IMR-90 (cell line): ENCODE data around the gene KRT35. TPM values are rescaled to one million over a fixed set of nuclear protein-coding genes. Genes with fewer than 3 reads are reported as not detected.

ENCODE experiments used
- ATAC-seq: fragments of 200-7000 bp; cut with Tn5 transposase; 2 replicates; pipeline ENCODE4 v1.9.1; 2020; ENCODE audit warnings: low read depth, mild to moderate bottlenecking, moderate library complexity
- BruUV-seq: library from RNA; stranded (reverse); fragments of 400-500 nt; replicated peaks from 2 replicates; lab custom pipeline; 2021; lab: Mats Ljungman, UMichigan
- CTCF ChIA-PET: fragments of 300-600 bp; formaldehyde crosslinking; extraction: SDS; loops from one replicate; lab custom pipeline; 2021; ENCODE audit warnings: antibody characterized with exemption; lab: Yijun Ruan, JAX
- POLR2A ChIA-PET: fragments of 300-600 bp; sonication (Branson Sonifier 250); formaldehyde crosslinking; loops from one replicate; lab custom pipeline; 2022; ENCODE audit warnings: antibody characterized with exemption; ENCODE audit not compliant: unreplicated experiment; lab: Charles Lee
- DNase-seq: peaks from one replicate; pipeline ENCODE4 v3.0.0; 2013
- H2AFZ ChIP-seq: replicated peaks from 2 replicates; pipeline ENCODE3; 2013; ENCODE audit warnings: low read length, mild to moderate bottlenecking; ENCODE audit not compliant: poor library complexity
- H2AK5ac ChIP-seq: 2 replicates; pipeline ENCODE4 v1.6.1; 2013; ENCODE audit warnings: low read depth, low read length, inconsistent platforms
- H2AK9ac ChIP-seq: replicated peaks from 2 replicates; pipeline ENCODE3; 2013; ENCODE audit warnings: mild to moderate bottlenecking, low read depth, low read length, moderate library complexity; ENCODE audit not compliant: poor library complexity
- H2BK120ac ChIP-seq: 2 replicates; pipeline ENCODE4 v1.6.1; 2013; ENCODE audit warnings: low read depth, low read length, inconsistent platforms
- H2BK15ac ChIP-seq: 3 replicates; pipeline ENCODE4 v1.6.1; 2013; ENCODE audit warnings: low read depth, low read length, inconsistent platforms
- H2BK20ac ChIP-seq: 2 replicates; pipeline ENCODE4 v1.6.1; 2013; ENCODE audit warnings: low read depth, mild to moderate bottlenecking, inconsistent platforms, low read length, moderate library complexity
- H2BK5ac ChIP-seq: 2 replicates; pipeline ENCODE4 v1.6.1; 2013; ENCODE audit warnings: mild to moderate bottlenecking, low read depth, low read length, inconsistent platforms; ENCODE audit not compliant: poor library complexity, severe bottlenecking
- H3K14ac ChIP-seq: replicated peaks from 2 replicates; pipeline ENCODE4 v1.6.1; 2013; ENCODE audit warnings: low read depth, low read length, inconsistent platforms
- H3K18ac ChIP-seq: 2 replicates; pipeline ENCODE4 v1.6.1; 2013; ENCODE audit warnings: low read depth, low read length, control low read depth
- H3K23ac ChIP-seq: 2 replicates; pipeline ENCODE4 v1.6.1; 2013; ENCODE audit warnings: low read depth, low read length, inconsistent platforms
- H3K27ac ChIP-seq: 2 replicates; pipeline ENCODE4 v1.5.1; 2013; ENCODE audit warnings: mild to moderate bottlenecking, control low read depth, low read length; ENCODE audit not compliant: insufficient read depth
- H3K27me3 ChIP-seq: 2 replicates; pipeline ENCODE4 v1.6.1; 2013; ENCODE audit warnings: low read length; ENCODE audit not compliant: control insufficient read depth, insufficient read depth
- H3K36me3 ChIP-seq: 2 replicates; pipeline ENCODE4 v1.6.1; 2013; ENCODE audit warnings: low read length, mixed read lengths; ENCODE audit not compliant: control insufficient read depth, insufficient read depth
- H3K4ac ChIP-seq: 2 replicates; pipeline ENCODE4 v1.6.1; 2013; ENCODE audit warnings: low read depth, low read length, inconsistent platforms
- H3K4me1 ChIP-seq: 2 replicates; pipeline ENCODE4 v1.6.1; 2013; ENCODE audit warnings: low read length, mixed read lengths; ENCODE audit not compliant: control insufficient read depth, insufficient read depth
- H3K4me2 ChIP-seq: 2 replicates; pipeline ENCODE4 v1.6.1; 2013; ENCODE audit warnings: low read depth, mild to moderate bottlenecking, control low read depth, low read length, moderate library complexity
- H3K4me3 ChIP-seq: 2 replicates; pipeline ENCODE4 v1.5.1; 2013; ENCODE audit warnings: low read depth, mild to moderate bottlenecking, control low read depth, low read length, moderate library complexity; ENCODE audit not compliant: insufficient read depth
- H3K56ac ChIP-seq: 2 replicates; pipeline ENCODE4 v1.6.1; 2013; ENCODE audit warnings: low read length, inconsistent platforms; ENCODE audit not compliant: insufficient read depth; ENCODE audit errors: extremely low read depth
- H3K79me1 ChIP-seq, 2 experiments: 2 replicates each; pipeline ENCODE4 v1.6.1; 2013; ENCODE audit warnings: low read length in 2 of 2, inconsistent platforms in 1 of 2, low read depth in 1 of 2
- H3K9ac ChIP-seq: 2 replicates; pipeline ENCODE4 v1.6.1; 2013; ENCODE audit warnings: low read depth, low read length, control low read depth
- H3K9me1 ChIP-seq: 2 replicates; pipeline ENCODE4 v1.6.1; 2013; ENCODE audit warnings: low read length, inconsistent platforms; ENCODE audit not compliant: insufficient read depth
- H3K9me3 ChIP-seq: 2 replicates; pipeline ENCODE4 v1.6.1; 2013; ENCODE audit warnings: low read length; ENCODE audit not compliant: control insufficient read depth, insufficient read depth
- H4K20me1 ChIP-seq: 2 replicates; pipeline ENCODE4 v1.6.1; 2013; ENCODE audit warnings: low read length, inconsistent platforms; ENCODE audit not compliant: insufficient read depth
- H4K5ac ChIP-seq: 2 replicates; pipeline ENCODE4 v1.6.1; 2013; ENCODE audit warnings: mild to moderate bottlenecking, low read depth, low read length, control low read depth
- H4K8ac ChIP-seq, 2 experiments: 2 replicates each; pipeline ENCODE4 v1.6.1; 2013; ENCODE audit warnings: low read depth in 2 of 2, low read length in 2 of 2, control low read depth in 1 of 2, inconsistent platforms in 1 of 2
- H4K91ac ChIP-seq: 2 replicates; pipeline ENCODE4 v1.6.1; 2013; ENCODE audit warnings: low read depth, low read length, inconsistent platforms; ENCODE audit not compliant: insufficient read depth
- CEBPB ChIP-seq: IDR thresholded peaks from 2 replicates; pipeline ENCODE4 v1.6.1; 2012; ENCODE audit warnings: low read depth, low read length, improper control_type of control experiment
- MAFK ChIP-seq: IDR thresholded peaks from 2 replicates; pipeline ENCODE4 v1.6.1; 2012; ENCODE audit warnings: low read depth, low read length, improper control_type of control experiment
- MAZ ChIP-seq: IDR thresholded peaks from 2 replicates; pipeline ENCODE4 v1.6.1; 2012; ENCODE audit warnings: low read depth, mild to moderate bottlenecking, low read length, improper control_type of control experiment, moderate library complexity, borderline replicate concordance
- MXI1 ChIP-seq: IDR thresholded peaks from 2 replicates; pipeline ENCODE4 v1.6.1; 2012; ENCODE audit warnings: low read depth, mild to moderate bottlenecking, low read length, moderate library complexity, borderline replicate concordance
- NFE2L2 ChIP-seq: fragments of 150-350 bp; IDR thresholded peaks from 2 replicates; pipeline ENCODE4 v1.6.1; 2016; ENCODE audit warnings: low read depth, mild to moderate bottlenecking, low read length
- RCOR1 ChIP-seq: IDR thresholded peaks from 2 replicates; pipeline ENCODE4 v1.6.1; 2012; ENCODE audit warnings: mild to moderate bottlenecking, low read length, improper control_type of control experiment; ENCODE audit not compliant: insufficient replicate concordance
- SMC3 ChIP-seq: fragments of 150-350 bp; IDR thresholded peaks from 2 replicates; pipeline ENCODE4 v1.6.1; 2016; ENCODE audit warnings: low read depth, mild to moderate bottlenecking, antibody characterized with exemption, low read length, moderate library complexity
- WGBS, 2 experiments: methylation state at CpG; one replicate each; pipeline versions ENCODE4 v1.1.5 to v1.1.7; 2013; ENCODE audit warnings: missing lambda C conversion rate in 2 of 2; ENCODE audit not compliant: insufficient read length in 1 of 2; ENCODE audit errors: extremely low coverage in 2 of 2; 5-methylcytosine and 5-hydroxymethylcytosine counted together
- dilution Hi-C: fragments of 300-500 bp; cut with HindIII; formaldehyde crosslinking; loops from one replicate; pipeline ENCODE4 v1.14.3; 2018; ENCODE audit warnings: low sequenced_read_pairs; ENCODE audit not compliant: unreplicated experiment
- in situ Hi-C: fragments of 300-500 bp; cut with MboI; formaldehyde crosslinking; loops from 3 replicates; pipeline ENCODE4 v1.14.3; 2019; ENCODE audit warnings: low sequenced_read_pairs, inconsistent platforms, mixed read lengths
- intact Hi-C: fragments of 100-400 bp; cut with micrococcal nuclease; formaldehyde crosslinking; loops from 2 replicates; pipeline ENCODE4 v1.10.0; 2022
- polyA plus RNA-seq, 3 experiments: library from polyadenylated mRNA; depleted of rRNA; stranded (reverse); fragments of >200 nt; gene quantifications; 2 replicates each; pipeline ENCODE4 v1.2.3, GENCODE V29; 2012; ENCODE audit warnings: low replicate concordance in 1 of 3
- total RNA-seq: library from RNA; depleted of rRNA; stranded (reverse); fragments of >200 nt; gene quantifications from 2 replicates; pipeline ENCODE4 v1.2.3, GENCODE V29; 2012
- TF ChIP-seq, protein P1 (sequence below): conservative IDR thresholded peaks from 2 replicates; pipeline ENCODE4 v1.5.1; 2012; ENCODE audit warnings: mild to moderate bottlenecking, low read depth, low read length, improper control_type of control experiment
- TF ChIP-seq, protein P2 (sequence below): fragments of 150-350 bp; IDR thresholded peaks from 2 replicates; pipeline ENCODE4 v1.6.1; 2017; ENCODE audit warnings: mild to moderate bottlenecking, antibody characterized with exemption, low read length, low read depth
- TF ChIP-seq, protein P3 (sequence below): fragments of 150-350 bp; IDR thresholded peaks from 2 replicates; pipeline ENCODE4 v1.6.1; 2016; ENCODE audit warnings: low read depth, mild to moderate bottlenecking, low read length, moderate library complexity, borderline replicate concordance

Gene KRT35
- total and polyA plus RNA-seq, 2 of the 4 experiments (the other 2 are of a cell fraction): not detected

DNA sequence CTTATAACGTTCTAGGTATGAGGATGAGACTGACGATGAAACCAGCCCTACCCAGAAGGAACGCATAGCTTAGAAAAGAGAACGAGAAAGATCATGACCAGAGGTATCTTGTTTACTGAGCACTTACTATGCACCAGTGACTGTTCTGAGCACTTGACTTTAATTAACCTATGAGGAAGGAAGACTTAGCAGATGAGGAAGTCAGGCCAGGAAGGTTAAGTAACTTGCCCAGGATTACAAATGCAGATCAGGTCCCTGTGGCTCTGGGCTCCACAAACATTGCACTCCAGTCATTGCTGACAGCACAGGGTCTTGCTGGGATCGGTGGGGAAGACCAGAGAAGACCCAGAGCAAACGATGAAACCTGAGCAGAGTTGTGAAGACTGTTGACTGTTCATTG is 17.3 kb upstream of the KRT35 start:
- POLR2A ChIA-PET: no interaction called here
- H3K27ac ChIP-seq: no peak overlapping the region
- H3K56ac ChIP-seq: no peak overlapping the region
- H3K4me2 ChIP-seq: no peak overlapping the region
- peak overlapping the region; percentile 84; the same call in 1 of the 2 replicates for H2BK20ac ChIP-seq
- H3K27me3 ChIP-seq: no peaks in the 10 kb centered on the region
- peak overlapping the region in 1 of 2 experiments; percentile 19; a peak in 1 of 4 replicates for H4K8ac ChIP-seq
- no TSS peak for BruUV-seq
- peak overlapping the region; percentile 70 for H2AK9ac ChIP-seq
- H2AFZ ChIP-seq: peak overlapping the region; percentile 71
- no peak overlapping the region; the same call in 1 of the 2 replicates for H4K5ac ChIP-seq
- H3K4me1 ChIP-seq: peaks cover 14% of the 10 kb centered on the region
- no peak overlapping the region for H3K9ac ChIP-seq
- H4K20me1 ChIP-seq: no peaks in the 10 kb centered on the region
- H4K91ac ChIP-seq: peak overlapping the region; percentile 62
- peak overlapping the region; percentile 66; the same call in 1 of the 2 replicates for H3K14ac ChIP-seq
- in situ Hi-C loops (no loop called here), dilution Hi-C loops (no loop called here), intact Hi-C loops (loop anchor here (5.0 kb wide), 1 partner anchor 436 kb away; the partner anchor contains the start of gene KRTAP2-3)
- DNase-seq (no peak), ATAC-seq (no peak)
- no peaks in the 10 kb centered on the region for H3K9me3 ChIP-seq
- no peaks in the 10 kb centered on the region for H3K36me3 ChIP-seq
- H3K23ac ChIP-seq: no peak overlapping the region
- no peak overlapping the region for H2BK5ac ChIP-seq
- WGBS, 2 experiments: 80% methylated on average over 1 of the region's 6 CpGs; no CpG with 5 or more reads in 1 of the 2 experiments
- peak overlapping the region; percentile 60; the same call in 1 of the 2 replicates for H3K4ac ChIP-seq
- peak overlapping the region; percentile 49; the same call in 1 of the 2 replicates for H2BK120ac ChIP-seq
- peak overlapping the region; percentile 91; the same call in 1 of the 3 replicates for H2BK15ac ChIP-seq
- peaks cover 24% of the 10 kb centered on the region for H3K9me1 ChIP-seq
- no peaks in the 10 kb centered on the region for H3K79me1 ChIP-seq
- CTCF ChIA-PET: interaction anchor here (1.0 to 1.3 kb wide), 3 partner anchors 51 to 168 kb away, joined by 3 to 4 read pairs (median 3); no protein-coding TSS in a partner anchor
- peak overlapping the region; percentile 48; the same call in 1 of the 2 replicates for H2AK5ac ChIP-seq
- H3K4me3 ChIP-seq: no peak overlapping the region
- H3K18ac ChIP-seq: no peak overlapping the region
- TF ChIP-seq MAFK (no peak), MXI1 (no peak), RCOR1 (no peak), NFE2L2 (no peak), MAZ (no peak), SMC3 (no peak), CEBPB (no peak)
- TF ChIP-seq, protein P1, sequence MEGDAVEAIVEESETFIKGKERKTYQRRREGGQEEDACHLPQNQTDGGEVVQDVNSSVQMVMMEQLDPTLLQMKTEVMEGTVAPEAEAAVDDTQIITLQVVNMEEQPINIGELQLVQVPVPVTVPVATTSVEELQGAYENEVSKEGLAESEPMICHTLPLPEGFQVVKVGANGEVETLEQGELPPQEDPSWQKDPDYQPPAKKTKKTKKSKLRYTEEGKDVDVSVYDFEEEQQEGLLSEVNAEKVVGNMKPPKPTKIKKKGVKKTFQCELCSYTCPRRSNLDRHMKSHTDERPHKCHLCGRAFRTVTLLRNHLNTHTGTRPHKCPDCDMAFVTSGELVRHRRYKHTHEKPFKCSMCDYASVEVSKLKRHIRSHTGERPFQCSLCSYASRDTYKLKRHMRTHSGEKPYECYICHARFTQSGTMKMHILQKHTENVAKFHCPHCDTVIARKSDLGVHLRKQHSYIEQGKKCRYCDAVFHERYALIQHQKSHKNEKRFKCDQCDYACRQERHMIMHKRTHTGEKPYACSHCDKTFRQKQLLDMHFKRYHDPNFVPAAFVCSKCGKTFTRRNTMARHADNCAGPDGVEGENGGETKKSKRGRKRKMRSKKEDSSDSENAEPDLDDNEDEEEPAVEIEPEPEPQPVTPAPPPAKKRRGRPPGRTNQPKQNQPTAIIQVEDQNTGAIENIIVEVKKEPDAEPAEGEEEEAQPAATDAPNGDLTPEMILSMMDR: no peak
- TF ChIP-seq, protein P2, sequence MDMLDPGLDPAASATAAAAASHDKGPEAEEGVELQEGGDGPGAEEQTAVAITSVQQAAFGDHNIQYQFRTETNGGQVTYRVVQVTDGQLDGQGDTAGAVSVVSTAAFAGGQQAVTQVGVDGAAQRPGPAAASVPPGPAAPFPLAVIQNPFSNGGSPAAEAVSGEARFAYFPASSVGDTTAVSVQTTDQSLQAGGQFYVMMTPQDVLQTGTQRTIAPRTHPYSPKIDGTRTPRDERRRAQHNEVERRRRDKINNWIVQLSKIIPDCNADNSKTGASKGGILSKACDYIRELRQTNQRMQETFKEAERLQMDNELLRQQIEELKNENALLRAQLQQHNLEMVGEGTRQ: no peak
- TF ChIP-seq, protein P3, sequence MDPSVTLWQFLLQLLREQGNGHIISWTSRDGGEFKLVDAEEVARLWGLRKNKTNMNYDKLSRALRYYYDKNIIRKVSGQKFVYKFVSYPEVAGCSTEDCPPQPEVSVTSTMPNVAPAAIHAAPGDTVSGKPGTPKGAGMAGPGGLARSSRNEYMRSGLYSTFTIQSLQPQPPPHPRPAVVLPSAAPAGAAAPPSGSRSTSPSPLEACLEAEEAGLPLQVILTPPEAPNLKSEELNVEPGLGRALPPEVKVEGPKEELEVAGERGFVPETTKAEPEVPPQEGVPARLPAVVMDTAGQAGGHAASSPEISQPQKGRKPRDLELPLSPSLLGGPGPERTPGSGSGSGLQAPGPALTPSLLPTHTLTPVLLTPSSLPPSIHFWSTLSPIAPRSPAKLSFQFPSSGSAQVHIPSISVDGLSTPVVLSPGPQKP: no peak
